GM21737 (cell line): Measurements from ENCODE around the gene PARP9.

Experiments
- ATAC-seq: cut with Tn5 transposase; IDR thresholded peaks from one replicate; pipeline ENCODE4 v1.9.1; 2021; ENCODE audit warnings: mild to moderate bottlenecking, moderate library complexity; ENCODE audit not compliant: unreplicated experiment

Gene PARP9

GRCh38 chr3:122564155-122564912 is at the start of gene PARP9, which contains the start of gene DTX3L:
TSS of gene PARP9 (minus strand) at chr3:122564300. CDS start at chr3:122559620, 4,680 bp downstream.
TSS of gene DTX3L (plus strand) at chr3:122564338. CDS start at chr3:122564427, 89 bp downstream.
- ATAC-seq, result peak; percentile 68

- no peak for ATAC-seq
These were observed 48.6 kb upstream of the PARP9 start for GRCh38 chr3:122612696-122613095.

- ATAC-seq, result peak; percentile 90
These were observed 45.9 kb upstream of the PARP9 start for GRCh38 chr3:122609798-122610559.

- no peak for ATAC-seq
These were observed 44.8 kb upstream of the PARP9 start for GRCh38 chr3:122608916-122609315.

GRCh38 chr3:122606330-122606729 is 42.2 kb upstream of the PARP9 start:
- ATAC-seq, result no peak

DNA sequence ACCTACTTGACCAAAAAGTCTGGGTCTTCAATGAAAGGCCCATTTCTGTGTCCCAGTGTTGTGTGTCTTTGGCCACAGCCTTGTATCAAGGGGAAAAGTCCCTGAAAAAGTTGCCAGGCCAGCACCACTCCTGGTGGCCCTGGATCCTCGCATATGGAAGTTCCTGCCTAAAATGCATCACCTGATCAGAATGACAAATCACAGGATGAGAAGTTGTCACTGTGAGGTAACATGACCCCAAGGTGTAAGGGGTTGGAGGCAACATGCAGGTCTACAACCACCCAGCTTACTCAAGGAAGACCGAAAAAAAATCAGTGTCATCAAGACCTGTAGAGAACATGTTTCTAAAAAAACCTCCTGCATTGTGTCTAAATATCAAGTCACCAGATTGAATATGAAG is 39.0 kb upstream of the PARP9 start:
- no peak for ATAC-seq

DNA sequence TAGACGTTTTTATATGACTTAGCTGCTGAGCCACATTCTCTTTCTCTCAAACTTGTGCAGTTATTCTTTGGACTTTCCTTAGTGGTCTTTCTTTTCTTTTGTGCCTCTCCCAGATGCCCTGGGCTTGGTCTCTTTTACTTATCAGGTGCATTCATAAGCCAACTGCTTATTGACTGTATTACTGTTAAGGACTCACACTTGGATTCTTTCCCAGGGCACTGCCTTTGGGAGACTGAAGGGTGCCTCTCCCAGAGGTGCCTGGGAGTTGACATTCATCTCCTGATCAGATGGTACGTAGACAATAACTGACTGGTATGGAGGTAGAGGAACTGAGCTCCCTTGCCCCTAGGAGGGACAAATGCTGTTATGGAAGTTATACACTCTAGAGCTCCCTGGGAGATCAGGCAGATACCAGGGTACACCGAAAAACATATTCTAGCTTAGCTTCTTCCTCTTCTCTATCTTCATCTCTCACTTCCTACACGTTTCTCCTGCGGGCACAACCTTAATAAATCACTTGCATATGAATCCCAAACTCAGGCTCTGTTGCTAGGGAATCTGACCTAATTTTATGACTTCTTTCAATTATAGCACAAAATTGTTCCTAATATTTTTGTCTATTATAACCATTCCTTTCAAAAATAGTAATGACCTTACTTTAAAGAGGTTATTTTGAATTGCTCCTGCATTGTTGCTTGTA is 38.1 kb upstream of the PARP9 start:
- ATAC-seq, result no peak

DNA sequence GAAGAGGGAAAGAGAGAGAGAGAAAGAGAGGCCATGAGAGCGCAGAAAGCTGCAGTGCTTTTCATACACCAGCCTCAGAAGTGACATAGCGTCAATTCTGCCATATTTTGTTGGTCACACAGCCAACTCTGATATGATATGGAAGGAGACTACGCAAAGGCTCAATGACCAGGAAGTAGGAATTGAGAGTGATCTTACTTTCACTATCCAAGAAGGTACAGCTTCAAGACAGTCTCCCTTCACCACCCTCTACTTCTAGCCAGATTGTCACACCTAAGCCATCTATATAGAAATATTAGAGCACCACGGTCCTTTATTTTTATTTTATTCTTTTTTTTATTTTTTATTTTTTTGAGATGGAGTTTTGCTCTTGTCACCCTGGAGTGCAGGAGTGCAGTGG is 34.5 kb upstream of the PARP9 start:
- no peak for ATAC-seq

- no peak for ATAC-seq
These were observed 34.1 kb upstream of the PARP9 start for GRCh38 chr3:122598151-122598550.

DNA sequence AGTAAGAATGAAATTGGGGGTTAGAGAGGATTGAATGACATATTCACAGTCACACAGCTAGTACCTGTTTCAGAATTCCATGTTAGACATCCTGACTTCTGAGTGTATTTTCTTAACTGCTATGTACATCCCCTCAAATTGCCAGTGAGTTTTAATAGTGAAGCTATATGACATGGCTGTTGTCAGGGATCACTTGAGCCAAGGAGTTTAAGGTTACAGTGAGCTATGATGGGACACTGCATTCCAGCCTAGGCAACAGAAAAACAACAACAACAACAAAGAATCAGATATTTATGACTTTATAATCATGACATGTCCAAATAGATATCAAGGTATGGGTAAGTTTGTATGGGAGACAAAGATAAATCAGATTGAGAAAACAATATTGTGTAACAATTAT is 29.9 kb upstream of the PARP9 start:
- no peak for ATAC-seq

DNA sequence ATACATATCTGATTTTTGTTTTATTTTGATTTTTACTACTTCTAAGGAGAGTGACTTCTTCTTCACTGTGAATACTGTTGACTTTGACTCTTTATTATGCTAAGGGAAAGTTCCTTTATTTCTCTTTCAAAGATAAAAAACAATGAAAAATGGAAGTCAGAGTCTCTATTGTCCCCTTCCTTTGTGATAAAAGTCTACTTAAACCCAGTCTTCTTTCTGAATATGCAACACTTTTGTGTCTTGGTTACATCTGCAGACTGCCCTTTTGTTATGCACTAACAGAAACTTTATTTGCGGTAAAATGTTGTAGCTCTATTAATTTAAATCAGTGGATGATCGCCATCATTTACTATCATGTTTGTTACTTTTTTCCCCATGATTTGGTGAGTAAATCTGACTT is 26.5 kb upstream of the PARP9 start:
- no peak for ATAC-seq

DNA sequence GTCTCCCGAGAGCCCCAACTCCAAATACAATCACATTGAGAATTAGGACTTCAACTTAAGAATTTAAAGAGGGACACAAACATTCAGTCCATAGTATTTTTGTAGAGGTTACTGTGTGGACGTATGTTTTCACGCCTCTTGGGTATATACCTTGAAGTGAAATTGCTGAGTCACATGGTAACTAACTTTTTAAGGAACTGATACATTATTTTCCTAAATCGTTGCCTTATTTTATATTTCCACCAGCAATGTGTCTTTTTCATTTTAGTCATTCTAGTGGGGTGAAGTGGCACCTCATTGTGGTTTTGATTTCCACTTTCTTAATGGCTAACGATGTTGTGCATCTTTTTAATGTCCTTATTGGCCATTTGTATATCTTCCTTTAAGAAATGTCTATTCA is 25.2 kb upstream of the PARP9 start:
- peak; percentile 55 for ATAC-seq

- ATAC-seq, result no peak
These were observed 23.5 kb upstream of the PARP9 start for GRCh38 chr3:122587572-122587971.

DNA sequence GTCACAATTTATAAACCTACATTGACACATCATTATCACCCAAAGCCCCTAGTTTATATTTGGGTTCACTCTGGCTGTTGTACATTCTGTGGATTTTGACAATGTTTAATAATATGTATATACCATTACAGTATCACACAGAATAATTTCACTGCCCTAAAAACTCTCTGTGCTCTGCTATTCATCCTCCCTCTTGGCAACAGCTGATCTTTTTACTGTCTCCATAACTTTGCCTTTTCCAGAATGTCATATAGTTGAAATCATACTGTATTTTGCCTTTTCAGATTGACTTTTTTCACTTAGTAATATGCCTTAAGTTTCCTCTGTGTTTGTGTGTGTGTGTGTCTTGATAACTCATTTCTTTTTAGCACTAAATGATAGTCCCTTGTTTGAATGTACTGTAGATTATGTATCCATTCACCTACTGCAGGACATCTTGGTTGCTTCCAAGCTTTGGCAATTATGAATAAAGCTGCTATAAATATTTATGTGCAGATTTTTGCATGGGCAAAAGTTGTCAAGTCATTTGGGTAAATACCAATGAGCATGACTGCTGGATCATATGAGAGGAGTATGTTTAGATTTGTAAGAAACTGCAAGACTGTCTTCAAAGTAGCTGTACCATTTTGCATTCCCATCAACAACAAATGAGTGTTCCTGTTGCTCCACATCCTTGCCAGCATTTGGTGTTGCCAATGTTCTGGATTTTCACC is 22.8 kb upstream of the PARP9 start:
- ATAC-seq, result no peak

DNA sequence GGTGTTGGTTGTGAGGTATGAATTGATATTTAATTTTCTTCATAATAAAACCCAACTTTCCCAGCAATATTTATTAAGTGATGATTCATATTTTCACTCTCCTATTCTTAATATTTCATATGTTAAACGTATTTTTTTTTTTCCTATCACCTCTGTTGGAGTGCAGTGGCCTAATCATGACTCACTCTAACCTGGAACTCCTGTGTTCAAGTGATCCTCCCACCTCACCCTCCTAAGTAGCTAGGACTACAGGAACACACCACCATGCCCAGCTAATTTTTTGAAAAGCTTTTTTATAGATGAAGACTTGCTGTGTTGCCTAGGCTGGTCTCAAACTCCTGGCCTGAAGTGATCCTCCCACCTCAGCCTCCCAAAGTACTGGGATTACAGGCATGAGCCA is 22.0 kb upstream of the PARP9 start:
- ATAC-seq, result no peak

DNA sequence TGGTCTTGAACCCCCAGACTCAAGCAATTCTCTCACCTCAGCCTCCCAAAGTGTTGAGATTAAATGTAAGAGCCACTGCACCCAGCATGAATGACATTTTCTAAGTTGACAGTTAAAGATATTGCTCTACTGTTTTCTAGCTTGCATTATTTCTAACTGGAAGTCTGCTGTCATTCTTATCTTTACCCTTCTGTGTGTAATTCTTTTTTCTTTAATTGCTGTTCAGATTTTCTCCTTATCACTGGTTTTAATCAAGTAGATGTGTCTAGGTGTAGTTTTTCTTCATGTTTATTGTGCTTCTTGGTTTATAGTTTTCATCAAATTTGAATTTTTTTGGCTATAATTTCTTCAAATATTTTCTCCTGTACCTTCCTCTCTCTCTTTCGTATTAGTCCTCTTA is 18.3 kb upstream of the PARP9 start:
- ATAC-seq, result no peak

DNA sequence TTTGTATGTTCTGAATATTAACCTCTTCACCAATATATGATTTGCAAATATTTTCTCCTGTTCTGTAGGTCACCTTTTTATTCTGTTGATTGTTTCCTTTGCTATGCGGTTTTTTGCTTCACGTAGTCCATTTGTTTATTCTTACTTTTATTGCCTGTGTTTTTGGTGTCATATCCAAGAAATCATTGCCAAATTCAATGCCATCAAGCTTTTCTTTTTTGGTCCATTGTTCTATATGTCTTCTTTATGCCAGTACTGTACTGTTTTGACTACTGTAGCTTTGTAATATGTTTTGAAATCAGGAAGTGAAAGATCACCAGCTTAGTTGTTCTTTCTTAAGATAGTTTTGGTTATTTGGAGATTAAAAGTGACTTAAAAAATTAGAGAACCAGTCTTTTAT is 17.5 kb upstream of the PARP9 start:
- no peak for ATAC-seq

DNA sequence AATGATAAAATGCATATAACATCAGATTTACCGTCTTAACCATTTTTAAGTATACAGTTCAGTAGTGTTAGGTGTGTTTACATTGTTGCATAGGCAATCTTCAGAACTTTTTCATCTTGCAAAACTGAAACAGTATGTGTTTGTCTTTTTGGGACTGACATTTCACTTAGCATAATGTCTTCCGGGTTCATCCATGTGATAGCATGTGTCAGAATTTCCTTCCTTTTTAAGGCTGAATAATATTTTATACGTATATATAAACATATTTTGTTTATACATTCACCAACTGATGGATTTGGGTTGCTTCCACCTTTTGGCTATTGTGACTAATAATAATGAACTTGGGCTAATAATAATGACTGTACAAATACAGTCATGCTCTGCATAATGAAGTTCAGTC is 16.4 kb upstream of the PARP9 start:
- ATAC-seq, result no peak

DNA sequence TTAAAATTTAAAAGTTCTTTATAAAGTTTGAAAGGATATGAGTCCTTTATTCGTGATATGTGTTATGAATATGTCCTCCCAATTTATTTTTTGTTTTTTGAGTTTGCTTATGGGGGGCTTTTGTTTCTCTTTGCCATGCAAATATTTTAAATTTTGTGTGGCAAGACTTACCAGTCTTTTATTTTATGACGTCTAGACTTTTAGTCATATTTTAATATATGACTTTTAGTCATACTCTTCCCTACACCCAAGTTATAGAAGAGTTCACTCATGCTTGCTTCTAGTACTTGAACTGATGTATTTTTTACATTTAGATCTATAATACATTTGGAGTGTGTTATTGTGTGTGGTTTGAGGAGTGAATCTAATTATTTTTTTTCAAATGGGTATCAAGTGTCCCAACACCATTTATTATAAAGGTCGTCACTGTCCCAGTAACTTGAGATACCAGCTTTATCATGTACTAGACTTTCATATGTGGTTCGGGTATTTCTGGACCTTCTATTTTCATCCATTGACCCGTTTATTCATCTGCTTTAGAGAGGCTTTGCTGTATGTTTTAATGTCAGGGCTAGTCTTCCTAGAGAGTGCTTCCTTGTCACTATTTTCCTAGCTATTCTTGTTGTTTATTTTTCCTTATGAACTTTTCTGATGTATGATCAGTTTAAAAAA is 14.1 kb upstream of the PARP9 start:
- ATAC-seq, result no peak

DNA sequence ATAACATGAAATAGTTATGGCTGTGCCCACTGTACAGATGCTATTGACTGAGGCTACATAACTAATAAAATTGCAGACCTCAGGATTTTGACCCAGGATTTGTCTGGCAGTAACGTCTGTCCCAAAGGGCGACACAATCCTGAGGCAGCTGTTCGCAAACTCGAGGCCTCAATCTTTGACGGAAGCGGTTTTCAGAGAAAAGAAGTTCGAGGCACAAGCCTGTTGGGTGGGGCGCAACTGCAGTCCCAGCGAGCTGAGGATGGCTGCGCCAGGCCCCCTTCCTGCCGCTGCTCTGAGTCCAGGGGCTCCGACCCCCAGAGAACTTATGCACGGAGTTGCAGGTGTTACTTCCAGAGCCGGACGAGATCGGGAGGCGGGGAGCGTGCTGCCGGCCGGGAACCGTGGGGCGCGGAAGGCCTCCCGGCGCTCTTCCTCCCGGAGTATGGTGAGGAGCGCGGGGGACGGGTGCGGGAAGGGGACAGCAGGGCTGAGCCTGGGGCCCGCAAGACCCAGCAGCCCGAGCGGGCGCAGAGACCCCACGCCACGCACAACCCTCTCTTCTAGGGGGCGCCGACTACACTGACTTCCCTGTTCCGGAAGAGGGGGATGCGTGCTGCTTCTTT is 13.4 kb upstream of the PARP9 start, which contains the start of gene PARP15:
PARP15 (plus strand) TSS at position 242 of the 623 bp plus-strand sequence; CDS start at position 260, 18 bp downstream.
- no peak for ATAC-seq
